ENCODE measurements around the gene BBLN.

The BBLN gene

GRCh38 chr9:128153947-128154695 is 5.9 kb upstream of the BBLN start:
- no peaks in the 10 kb centered on the region for H3K9me3 ChIP-seq (ENCODE audit: control insufficient read depth, insufficient read depth, low read length)
- peaks cover 3% of the 10 kb centered on the region; the same call in 1 of the 2 replicates for H3K4me1 ChIP-seq (ENCODE audit: control insufficient read depth, insufficient read depth, low read length)
- H3K36me3 ChIP-seq (ENCODE audit: control insufficient read depth, insufficient read depth, low read length), result no peaks in the 10 kb centered on the region
- WGBS (ENCODE audit: insufficient coverage, insufficient read length), result no CpG with 5 or more reads among the region's 13 CpGs
- no peak overlapping the region for H3K4me3 ChIP-seq (ENCODE audit: low read length)
- no peak overlapping the region for H3K27ac ChIP-seq (ENCODE audit: low read length)
- DNase-seq (ENCODE audit: low read depth, low spot score), result no peak
- H3K27me3 ChIP-seq (ENCODE audit: control insufficient read depth, insufficient read depth, low read length), result no peaks in the 10 kb centered on the region

DNA sequence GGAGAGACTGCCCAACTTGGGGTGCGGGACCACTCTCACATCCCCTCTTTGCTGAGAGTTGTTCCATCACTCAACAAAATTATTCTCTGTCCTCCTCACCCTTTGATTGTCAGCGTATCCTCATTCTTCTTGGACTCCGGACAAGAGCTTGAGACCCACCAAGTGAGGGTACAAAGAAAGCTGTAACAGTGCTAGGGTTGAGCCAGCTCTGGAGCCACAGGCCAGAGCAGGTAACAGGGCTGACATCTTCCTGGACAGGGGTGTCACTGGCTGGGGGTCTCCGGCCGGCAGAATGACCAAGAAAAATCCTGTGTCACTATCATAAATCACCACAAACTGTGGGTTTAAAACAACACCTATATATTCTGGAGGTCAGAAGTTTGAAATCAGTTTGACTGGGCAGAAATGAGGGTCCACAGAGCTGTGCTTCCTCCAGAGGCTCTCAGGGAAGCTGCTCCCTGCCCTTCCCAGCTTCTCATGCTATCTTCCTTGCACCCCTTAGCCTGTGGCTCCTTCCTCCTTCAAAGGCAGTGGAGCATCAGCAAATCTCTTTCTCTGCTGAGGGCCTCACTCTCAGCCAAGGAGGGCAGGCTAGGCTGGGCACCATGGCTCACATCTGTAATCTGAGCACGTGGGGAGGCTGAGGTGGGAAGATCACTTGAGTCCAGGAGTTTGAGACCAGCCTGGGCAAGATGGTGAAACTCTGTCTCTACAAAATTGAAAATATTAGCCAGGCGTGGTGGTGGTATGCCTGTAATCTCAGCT is 4.1 kb upstream of the BBLN start:
- WGBS (ENCODE audit: insufficient coverage, insufficient read length), result no CpG with 5 or more reads among the region's 7 CpGs
- 0 out of 2 replicates have a peak, but pooled peaks cover 2% of the 10 kb centered on the region for H3K4me1 ChIP-seq (ENCODE audit: control insufficient read depth, insufficient read depth, low read length)
- no peaks in the 10 kb centered on the region for H3K27me3 ChIP-seq (ENCODE audit: control insufficient read depth, insufficient read depth, low read length)

DNA sequence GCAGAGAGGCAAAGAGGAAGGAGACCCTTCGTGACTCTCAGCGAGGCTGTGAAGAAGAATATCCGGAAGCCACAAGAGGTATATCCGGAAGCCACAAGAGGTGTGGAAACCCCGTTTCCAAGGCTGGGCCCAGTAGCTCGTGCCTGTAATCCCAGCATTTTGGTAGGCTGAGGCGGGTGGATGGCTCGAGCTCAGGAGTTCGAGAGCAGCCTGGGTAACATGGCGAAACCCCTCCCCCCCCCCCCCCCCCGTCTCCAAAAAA is 612 bp upstream of the BBLN start:
- Histone ChIP-seq H3K4me1 (ENCODE audit: control insufficient read depth, insufficient read depth, low read length) (0 out of 2 replicates have a peak, but pooled peaks cover 2% of the 10 kb centered on the region), H3K9me3 (ENCODE audit: control insufficient read depth, insufficient read depth, low read length) (no peaks in the 10 kb centered on the region), H3K4me3 (ENCODE audit: low read length) (peak overlapping the region; percentile 36; the same call in 1 of the 2 replicates), H3K27ac (ENCODE audit: low read length) (no peak overlapping the region), H3K36me3 (ENCODE audit: control insufficient read depth, insufficient read depth, low read length) (no peaks in the 10 kb centered on the region; the same call in 1 of the 2 replicates), H3K27me3 (ENCODE audit: control insufficient read depth, insufficient read depth, low read length) (no peaks in the 10 kb centered on the region)
- DNase-seq (ENCODE audit: low read depth, low spot score), result no peak
- WGBS (ENCODE audit: insufficient coverage, insufficient read length), result no CpG with 5 or more reads among the region's 11 CpGs

More for the DNA sequence above, 4.1 kb upstream of the BBLN start:
- no peak overlapping the region for H3K4me3 ChIP-seq (ENCODE audit: low read length)
- no peak overlapping the region for H3K27ac ChIP-seq (ENCODE audit: low read length)
- no peaks in the 10 kb centered on the region for H3K36me3 ChIP-seq (ENCODE audit: control insufficient read depth, insufficient read depth, low read length)
- H3K9me3 ChIP-seq (ENCODE audit: control insufficient read depth, insufficient read depth, low read length), result no peaks in the 10 kb centered on the region
- no peak for DNase-seq (ENCODE audit: low read depth, low spot score)

DNA sequence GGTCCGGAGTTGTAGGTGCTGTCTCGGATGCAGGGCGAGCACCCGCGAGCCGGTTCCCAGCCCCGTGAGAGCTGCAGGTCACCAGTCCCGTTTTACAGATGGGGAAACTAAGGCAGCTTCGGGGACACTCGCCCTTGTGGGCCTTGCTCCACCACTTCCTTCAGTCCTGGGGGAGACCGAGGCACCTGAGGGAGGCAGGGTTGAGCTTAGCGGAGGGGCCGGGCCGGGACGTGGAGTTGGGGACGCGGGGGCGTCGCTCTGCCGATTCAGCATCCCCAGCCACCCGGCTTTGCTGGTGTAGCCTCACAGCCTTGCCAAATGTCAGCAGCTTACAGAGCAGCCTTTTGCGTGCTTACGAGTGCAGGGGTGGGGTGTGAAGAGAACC is 530 bp downstream of the BBLN start:
- no peak for DNase-seq (ENCODE audit: low read depth, low spot score)
- 0 out of 2 replicates have a peak, but pooled peaks cover 2% of the 10 kb centered on the region for H3K4me1 ChIP-seq (ENCODE audit: control insufficient read depth, insufficient read depth, low read length)
- no peaks in the 10 kb centered on the region for H3K27me3 ChIP-seq (ENCODE audit: control insufficient read depth, insufficient read depth, low read length)
- no CpG with 5 or more reads among the region's 23 CpGs for WGBS (ENCODE audit: insufficient coverage, insufficient read length)
- H3K4me3 ChIP-seq (ENCODE audit: low read length), result peak overlapping the region; percentile 74
- H3K27ac ChIP-seq (ENCODE audit: low read length), result no peak overlapping the region
- H3K36me3 ChIP-seq (ENCODE audit: control insufficient read depth, insufficient read depth, low read length), result no peaks in the 10 kb centered on the region; the same call in 1 of the 2 replicates
- H3K9me3 ChIP-seq (ENCODE audit: control insufficient read depth, insufficient read depth, low read length), result no peaks in the 10 kb centered on the region

DNA sequence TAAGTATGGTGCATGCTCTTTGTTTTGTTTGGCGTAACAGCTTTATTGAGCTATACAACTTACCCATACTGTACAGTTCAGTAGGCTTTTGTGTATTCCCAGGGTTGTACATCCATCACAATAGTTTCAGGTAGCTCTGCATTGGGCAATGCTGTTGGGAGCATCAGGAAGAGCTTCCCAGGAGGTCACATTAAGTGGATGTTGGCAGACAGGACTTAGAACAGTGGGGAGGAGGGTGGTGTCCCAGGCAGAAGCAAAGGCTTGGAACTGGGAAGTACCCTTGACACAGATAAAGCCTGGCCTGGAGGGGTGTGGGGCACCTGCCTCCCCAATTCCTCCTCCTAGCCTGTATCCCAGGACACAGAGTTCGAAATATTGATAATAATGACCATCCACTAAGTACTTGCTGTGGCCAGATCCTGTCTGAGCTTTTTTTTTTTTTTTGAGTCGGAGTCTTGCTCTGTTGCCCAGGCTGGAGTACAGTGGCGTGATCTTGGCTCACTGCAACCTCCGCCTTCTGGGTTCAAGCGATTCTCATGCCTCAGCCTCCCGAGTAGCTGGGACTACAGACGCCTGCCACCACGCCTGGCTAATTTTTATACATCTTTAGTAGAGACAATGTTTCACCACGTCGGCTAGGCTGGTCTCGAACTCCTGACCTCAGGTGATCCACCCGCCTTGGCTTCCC is 1.3 kb downstream of the BBLN start:
- Histone ChIP-seq H3K36me3 (ENCODE audit: control insufficient read depth, insufficient read depth, low read length) (peaks cover 5% of the 10 kb centered on the region; the same call in 1 of the 2 replicates), H3K27me3 (ENCODE audit: control insufficient read depth, insufficient read depth, low read length) (no peaks in the 10 kb centered on the region), H3K9me3 (ENCODE audit: control insufficient read depth, insufficient read depth, low read length) (no peaks in the 10 kb centered on the region), H3K4me1 (ENCODE audit: control insufficient read depth, insufficient read depth, low read length) (0 out of 2 replicates have a peak, but pooled peaks cover 2% of the 10 kb centered on the region), H3K4me3 (ENCODE audit: low read length) (no peak overlapping the region), H3K27ac (ENCODE audit: low read length) (no peak overlapping the region)
- WGBS (ENCODE audit: insufficient coverage, insufficient read length), result no CpG with 5 or more reads among the region's 13 CpGs
- DNase-seq (ENCODE audit: low read depth, low spot score), result no peak

DNA sequence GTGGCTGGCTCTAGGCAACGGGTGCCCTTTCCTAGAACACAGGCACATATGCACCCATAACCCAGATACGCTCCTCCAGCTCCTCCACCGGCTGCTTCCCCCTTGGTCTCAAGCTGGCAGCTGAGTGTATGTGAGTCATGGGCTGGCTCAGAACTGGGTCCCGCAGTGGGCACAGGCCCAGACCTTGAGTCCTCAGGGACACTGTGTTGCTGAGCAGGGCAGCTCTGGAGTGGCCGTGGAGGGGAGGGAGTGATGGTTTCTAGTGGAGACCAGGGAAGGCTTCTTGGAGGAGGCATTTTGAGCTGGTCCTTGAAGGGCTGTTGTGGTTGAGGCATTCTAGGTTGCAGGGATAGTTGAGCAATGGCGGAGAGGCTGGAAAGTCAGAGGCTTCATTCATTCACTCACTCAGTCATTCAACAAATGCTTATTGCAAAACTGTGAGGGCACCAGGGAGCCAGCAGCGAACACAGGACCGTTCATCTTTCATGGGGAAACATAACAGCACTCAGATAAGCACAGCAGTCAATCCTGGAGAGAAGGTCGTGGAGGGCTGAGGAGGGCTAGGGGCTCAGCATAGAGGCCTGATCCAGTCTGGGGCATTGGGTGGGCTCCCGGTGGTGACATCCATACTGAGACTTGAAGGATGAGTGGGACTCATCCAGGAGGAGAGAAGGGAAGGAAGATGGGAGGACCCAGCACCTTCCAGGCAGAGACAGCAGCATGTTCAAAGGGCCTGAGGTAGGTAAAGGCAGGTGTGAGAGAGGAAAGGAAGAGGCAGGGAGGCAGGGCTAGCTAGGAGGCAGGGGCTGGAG is 2.4 kb downstream of the BBLN start:
- H3K9me3 ChIP-seq (ENCODE audit: control insufficient read depth, insufficient read depth, low read length), result no peaks in the 10 kb centered on the region
- DNase-seq (ENCODE audit: low read depth, low spot score), result no peak
- H3K27ac ChIP-seq (ENCODE audit: low read length), result no peak overlapping the region
- peaks cover 7% of the 10 kb centered on the region; the same call in 1 of the 2 replicates for H3K36me3 ChIP-seq (ENCODE audit: control insufficient read depth, insufficient read depth, low read length)
- H3K4me3 ChIP-seq (ENCODE audit: low read length), result no peak overlapping the region
- 0 out of 2 replicates have a peak, but pooled peaks cover 2% of the 10 kb centered on the region for H3K4me1 ChIP-seq (ENCODE audit: control insufficient read depth, insufficient read depth, low read length)
- no peaks in the 10 kb centered on the region for H3K27me3 ChIP-seq (ENCODE audit: control insufficient read depth, insufficient read depth, low read length)
- no CpG with 5 or more reads among the region's 10 CpGs for WGBS (ENCODE audit: insufficient coverage, insufficient read length)

- Histone ChIP-seq H3K36me3 (ENCODE audit: control insufficient read depth, insufficient read depth, low read length) (peaks cover 7% of the 10 kb centered on the region; the same call in 1 of the 2 replicates), H3K4me1 (ENCODE audit: control insufficient read depth, insufficient read depth, low read length) (0 out of 2 replicates have a peak, but pooled peaks cover 2% of the 10 kb centered on the region), H3K27me3 (ENCODE audit: control insufficient read depth, insufficient read depth, low read length) (no peaks in the 10 kb centered on the region), H3K27ac (ENCODE audit: low read length) (no peak overlapping the region), H3K9me3 (ENCODE audit: control insufficient read depth, insufficient read depth, low read length) (no peaks in the 10 kb centered on the region), H3K4me3 (ENCODE audit: low read length) (no peak overlapping the region)
- WGBS (ENCODE audit: insufficient coverage, insufficient read length), result no CpG with 5 or more reads among the region's 6 CpGs
- no peak for DNase-seq (ENCODE audit: low read depth, low spot score)
Observed at GRCh38 chr9:128163027-128163515, 3.0 kb downstream of the BBLN start.

GRCh38 chr9:128163523-128164306 is 3.6 kb downstream of the BBLN start:
- Histone ChIP-seq H3K36me3 (ENCODE audit: control insufficient read depth, insufficient read depth, low read length) (peaks cover 11% of the 10 kb centered on the region), H3K9me3 (ENCODE audit: control insufficient read depth, insufficient read depth, low read length) (no peaks in the 10 kb centered on the region), H3K27me3 (ENCODE audit: control insufficient read depth, insufficient read depth, low read length) (no peaks in the 10 kb centered on the region), H3K4me3 (ENCODE audit: low read length) (no peak overlapping the region), H3K27ac (ENCODE audit: low read length) (no peak overlapping the region), H3K4me1 (ENCODE audit: control insufficient read depth, insufficient read depth, low read length) (0 out of 2 replicates have a peak, but pooled peaks cover 2% of the 10 kb centered on the region)
- DNase-seq (ENCODE audit: low read depth, low spot score), result no peak
- WGBS (ENCODE audit: insufficient coverage, insufficient read length), result no CpG with 5 or more reads among the region's 10 CpGs

DNA sequence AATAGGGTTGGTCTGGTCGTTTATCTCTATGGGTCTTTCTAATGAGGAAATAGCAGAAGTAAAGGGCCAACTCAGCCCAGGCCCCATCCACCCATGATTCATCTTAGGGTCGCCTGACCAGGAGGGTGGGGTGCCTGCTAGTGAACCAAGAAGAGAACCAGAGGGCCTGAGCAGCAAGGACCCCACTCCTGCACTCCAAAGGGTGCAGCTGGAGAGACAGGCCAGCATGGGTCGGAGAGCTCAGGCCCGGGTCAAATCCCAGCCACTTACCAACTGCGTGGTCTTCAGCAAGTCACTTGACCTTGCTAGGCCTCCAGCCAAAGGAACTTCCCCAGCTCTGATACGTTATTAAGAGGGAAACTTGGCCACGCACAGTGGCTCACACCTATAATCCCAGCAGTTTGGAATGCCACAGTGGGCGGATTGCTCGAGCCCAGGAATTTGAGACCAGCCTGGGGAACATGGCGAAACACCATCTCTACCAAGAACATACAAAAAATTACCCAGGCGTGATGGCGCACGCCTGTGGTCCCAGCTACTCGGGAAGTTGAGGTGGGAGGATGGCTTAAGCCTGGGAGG is 4.3 kb downstream of the BBLN start:
- Histone ChIP-seq H3K36me3 (ENCODE audit: control insufficient read depth, insufficient read depth, low read length) (peaks cover 15% of the 10 kb centered on the region), H3K4me3 (ENCODE audit: low read length) (no peak overlapping the region), H3K27ac (ENCODE audit: low read length) (no peak overlapping the region), H3K27me3 (ENCODE audit: control insufficient read depth, insufficient read depth, low read length) (no peaks in the 10 kb centered on the region), H3K4me1 (ENCODE audit: control insufficient read depth, insufficient read depth, low read length) (no peaks in the 10 kb centered on the region), H3K9me3 (ENCODE audit: control insufficient read depth, insufficient read depth, low read length) (no peaks in the 10 kb centered on the region)
- no peak for DNase-seq (ENCODE audit: low read depth, low spot score)
- no CpG with 5 or more reads among the region's 14 CpGs for WGBS (ENCODE audit: insufficient coverage, insufficient read length)

Measured in iPS DF 6.9 (cell line).